Measurements from ENCODE around the gene VSX2. TPM values are rescaled to one million over a fixed set of nuclear protein-coding genes. Genes with fewer than 3 reads are reported as not detected.
A peak's percentile ranks its signal among the peaks of the same experiment; 100 is the strongest.

VSX2 gene
- total RNA-seq, 1 donor from 2014 or later: not detected

- TF ChIP-seq, protein P1, sequence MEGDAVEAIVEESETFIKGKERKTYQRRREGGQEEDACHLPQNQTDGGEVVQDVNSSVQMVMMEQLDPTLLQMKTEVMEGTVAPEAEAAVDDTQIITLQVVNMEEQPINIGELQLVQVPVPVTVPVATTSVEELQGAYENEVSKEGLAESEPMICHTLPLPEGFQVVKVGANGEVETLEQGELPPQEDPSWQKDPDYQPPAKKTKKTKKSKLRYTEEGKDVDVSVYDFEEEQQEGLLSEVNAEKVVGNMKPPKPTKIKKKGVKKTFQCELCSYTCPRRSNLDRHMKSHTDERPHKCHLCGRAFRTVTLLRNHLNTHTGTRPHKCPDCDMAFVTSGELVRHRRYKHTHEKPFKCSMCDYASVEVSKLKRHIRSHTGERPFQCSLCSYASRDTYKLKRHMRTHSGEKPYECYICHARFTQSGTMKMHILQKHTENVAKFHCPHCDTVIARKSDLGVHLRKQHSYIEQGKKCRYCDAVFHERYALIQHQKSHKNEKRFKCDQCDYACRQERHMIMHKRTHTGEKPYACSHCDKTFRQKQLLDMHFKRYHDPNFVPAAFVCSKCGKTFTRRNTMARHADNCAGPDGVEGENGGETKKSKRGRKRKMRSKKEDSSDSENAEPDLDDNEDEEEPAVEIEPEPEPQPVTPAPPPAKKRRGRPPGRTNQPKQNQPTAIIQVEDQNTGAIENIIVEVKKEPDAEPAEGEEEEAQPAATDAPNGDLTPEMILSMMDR (IDR thresholded peaks at IDR 0.05): no peak
- H3K27me3 Mint-ChIP-seq (ENCODE audit: low read depth): no peaks in the 10 kb centered on the region
- H3K4me3 Mint-ChIP-seq (ENCODE audit: unreplicated experiment): peak overlapping the region; percentile 96
- H3K4me1 Mint-ChIP-seq (ENCODE audit: low read depth): peaks cover 28% of the 10 kb centered on the region
- peaks cover 17% of the 10 kb centered on the region for H3K36me3 Mint-ChIP-seq (ENCODE audit: low read depth)
- H3K9me3 Mint-ChIP-seq (ENCODE audit: low read depth): no peaks in the 10 kb centered on the region
- no peak for DNase-seq (ENCODE audit: low spot score)
- peak overlapping the region; percentile 90 for H3K27ac Mint-ChIP-seq (ENCODE audit: unreplicated experiment)
These were observed 62.4 kb downstream of the VSX2 start for GRCh38 chr14:74301594-74302151.

DNA sequence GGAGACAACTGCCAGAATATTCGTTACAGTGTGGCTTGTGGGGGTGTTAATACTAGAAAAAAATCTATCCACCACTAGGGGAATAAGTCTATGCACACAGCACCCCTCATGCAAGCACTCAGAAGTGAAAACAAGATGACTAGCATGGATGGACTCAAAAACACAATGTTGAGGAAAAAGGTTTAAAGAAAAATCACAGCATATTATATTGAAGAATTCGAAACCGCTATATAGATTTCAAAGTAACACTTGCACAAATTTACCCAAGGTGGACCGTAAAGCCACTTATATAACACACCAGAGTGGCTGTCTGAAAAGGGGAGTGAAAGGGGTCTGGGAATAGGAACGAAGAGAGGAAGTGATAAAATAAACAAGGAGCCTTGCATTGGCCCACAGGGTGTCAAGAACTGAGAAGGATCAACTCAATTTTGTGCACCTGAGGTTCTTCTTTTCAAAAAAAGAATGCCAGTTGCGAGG lies 62.9 kb downstream of the VSX2 start:
- TF ChIP-seq, protein P1 (IDR thresholded peaks at IDR 0.05): peak; percentile 77
- no peak for DNase-seq (ENCODE audit: low spot score)
- Mint-ChIP-seq H3K27me3 (ENCODE audit: low read depth) (no peaks in the 10 kb centered on the region), H3K4me1 (ENCODE audit: low read depth) (peaks cover 28% of the 10 kb centered on the region), H3K36me3 (ENCODE audit: low read depth) (peaks cover 15% of the 10 kb centered on the region), H3K27ac (ENCODE audit: unreplicated experiment) (peak overlapping the region; percentile 90), H3K4me3 (ENCODE audit: unreplicated experiment) (peak overlapping the region; percentile 96), H3K9me3 (ENCODE audit: low read depth) (no peaks in the 10 kb centered on the region)

- no peaks in the 10 kb centered on the region for H3K27me3 Mint-ChIP-seq (ENCODE audit: low read depth)
- H3K27ac Mint-ChIP-seq (ENCODE audit: unreplicated experiment): peak within 1 kb of the TSS; percentile 90
These were observed 63.7 kb downstream of the VSX2 start, which contains the start of gene ABCD4 for GRCh38 chr14:74302634-74303569. Gene ABCD4, minus strand, starts transcription at chr14:74302934. Its CDS starts 22 bp downstream, at chr14:74302912.

GRCh38 chr14:74308695-74309094 lies 69.4 kb downstream of the VSX2 start:
- Mint-ChIP-seq H3K9me3 (ENCODE audit: low read depth) (no peaks in the 10 kb centered on the region), H3K4me3 (ENCODE audit: unreplicated experiment) (no peak overlapping the region), H3K27me3 (ENCODE audit: low read depth) (peaks cover 6% of the 10 kb centered on the region), H3K4me1 (ENCODE audit: low read depth) (peaks cover 5% of the 10 kb centered on the region), H3K36me3 (ENCODE audit: low read depth) (no peaks in the 10 kb centered on the region), H3K27ac (ENCODE audit: unreplicated experiment) (no peak overlapping the region)
- peak; percentile 22 for DNase-seq (ENCODE audit: low spot score)
- TF ChIP-seq, protein P1 (IDR thresholded peaks at IDR 0.05): no peak

More at GRCh38 chr14:74302634-74303569, 63.7 kb downstream of the VSX2 start, which contains the start of gene ABCD4:
- Mint-ChIP-seq H3K36me3 (ENCODE audit: low read depth) (peaks cover 13% of the 10 kb centered on the region), H3K4me3 (ENCODE audit: unreplicated experiment) (peak within 1 kb of the TSS; percentile 96), H3K4me1 (ENCODE audit: low read depth) (peaks cover 28% of the 10 kb centered on the region), H3K9me3 (ENCODE audit: low read depth) (no peaks in the 10 kb centered on the region)
- peak; percentile 96 for DNase-seq (ENCODE audit: low spot score)
- TF ChIP-seq, protein P1 (IDR thresholded peaks at IDR 0.05): peak; percentile 80

Measured in chondrocyte (in vitro differentiated cells).